ENCODE data around the gene IL17RE. TPM values are rescaled to one million over a fixed set of nuclear protein-coding genes. Genes with fewer than 3 reads are reported as not detected.
"Not testable (repeated sequence)": the region's sequence is repeated elsewhere in the genome, so short reads cannot be mapped to it uniquely, and the experiment has no call there.

Gene IL17RE
- total and polyA plus RNA-seq, 5 donors: 1.0 to 2.2 (median 1.2) TPM

DNA sequence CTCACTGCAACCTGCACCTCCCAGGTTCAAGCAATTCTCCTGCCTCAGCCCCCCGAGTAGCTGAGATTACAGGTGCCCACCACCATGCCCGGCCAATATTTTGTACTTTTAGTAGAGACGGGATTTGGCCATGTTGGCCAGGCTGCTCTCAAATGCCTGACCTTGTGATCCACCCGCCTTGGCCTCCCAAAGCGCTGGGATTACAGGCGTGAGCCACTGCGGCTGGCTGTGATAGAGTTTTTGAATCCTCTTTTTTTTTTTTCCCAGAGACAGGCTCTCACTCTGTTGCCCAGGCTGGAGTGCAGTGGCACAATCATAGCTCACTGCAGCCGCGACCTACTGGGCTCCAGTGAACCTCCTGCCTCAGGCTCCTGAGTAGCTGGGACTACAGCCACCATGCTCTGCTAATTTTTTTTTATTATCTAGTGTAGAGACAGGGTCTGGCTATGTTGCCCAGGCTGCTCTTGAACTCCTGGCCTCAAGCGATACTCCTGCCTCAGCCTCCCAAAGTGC, 37.5 kb upstream of the IL17RE start:
- H3K27me3 ChIP-seq (ENCODE audit: control insufficient read depth, insufficient read depth); DNase-seq; H3K9me3 ChIP-seq (ENCODE audit: control insufficient read depth, low read length); H3K4me3 ChIP-seq (ENCODE audit: low read length); ATAC-seq; H3K4me1 ChIP-seq (ENCODE audit: control insufficient read depth, insufficient read depth, low read length); H3K27ac ChIP-seq (ENCODE audit: low read length); intact Hi-C loops (cut with DNase I): not testable (repeated sequence)
- WGBS: 78% methylated on average over 10 of the region's 10 CpGs

DNA sequence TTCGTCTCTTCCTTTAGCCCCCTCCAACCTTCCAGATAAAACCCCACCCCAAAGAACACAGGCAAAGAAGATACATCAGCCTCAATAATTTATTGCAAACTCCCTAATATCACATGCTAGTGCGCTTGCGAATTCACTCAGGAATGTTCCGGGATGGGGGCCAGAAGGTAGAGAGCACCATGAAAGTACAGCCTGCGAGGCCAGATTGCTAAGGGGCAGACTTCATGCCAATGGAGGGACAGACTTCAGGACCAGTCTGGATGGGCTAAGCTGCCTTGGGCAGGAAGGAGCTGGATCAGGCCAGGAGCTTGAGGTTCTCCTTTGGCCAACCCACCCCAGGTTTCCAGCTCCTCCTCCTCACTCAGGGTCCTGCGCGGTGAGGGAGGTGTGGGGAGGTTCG, 36.0 kb upstream of the IL17RE start:
- 88% methylated on average over 8 of the region's 8 CpGs for WGBS
- DNase-seq (peak in 1 of 3 donors; percentile 54), ATAC-seq (no peak)
- H3K4me1 ChIP-seq (ENCODE audit: control insufficient read depth, insufficient read depth, low read length): no peaks in the 10 kb centered on the region
- H3K9me3 ChIP-seq (ENCODE audit: control insufficient read depth, low read length): no peaks in the 10 kb centered on the region
- no peak overlapping the region for H3K4me3 ChIP-seq (ENCODE audit: low read length)
- intact Hi-C loops (cut with DNase I): no loop called here
- no peak overlapping the region for H3K27ac ChIP-seq (ENCODE audit: low read length)
- H3K27me3 ChIP-seq (ENCODE audit: control insufficient read depth, insufficient read depth): no peaks in the 10 kb centered on the region

DNA sequence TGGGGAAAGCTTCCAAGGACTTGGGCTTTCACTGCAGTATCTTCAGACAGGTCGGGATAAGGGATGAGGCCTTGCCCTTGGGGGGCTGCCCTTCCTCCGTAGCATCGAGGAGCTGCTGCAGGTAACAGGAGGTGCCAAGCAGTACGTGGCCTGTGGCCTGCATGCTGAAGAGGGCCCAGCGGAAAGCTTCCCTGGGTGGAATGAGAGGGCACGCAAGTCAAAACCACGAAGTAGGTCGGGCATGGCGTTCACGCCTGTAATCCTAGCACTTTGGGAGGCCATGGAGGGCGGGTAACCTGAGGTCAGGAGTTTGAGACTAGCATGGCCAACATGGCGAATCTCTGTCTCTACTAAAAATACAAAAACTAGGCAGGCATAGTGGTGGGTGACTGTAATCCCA, 35.5 kb upstream of the IL17RE start:
- no peak for DNase-seq
- Histone ChIP-seq H3K4me1 (ENCODE audit: control insufficient read depth, insufficient read depth, low read length) (no peaks in the 10 kb centered on the region), H3K9me3 (ENCODE audit: control insufficient read depth, low read length) (no peaks in the 10 kb centered on the region), H3K27me3 (ENCODE audit: control insufficient read depth, insufficient read depth) (no peaks in the 10 kb centered on the region), H3K27ac (ENCODE audit: low read length) (no peak overlapping the region), H3K4me3 (ENCODE audit: low read length) (no peak overlapping the region)
- ATAC-seq: no peak
- whole genome bisulfite sequencing: 89% methylated on average over 12 of the region's 12 CpGs
- intact Hi-C loops (cut with DNase I): no loop called here

DNA sequence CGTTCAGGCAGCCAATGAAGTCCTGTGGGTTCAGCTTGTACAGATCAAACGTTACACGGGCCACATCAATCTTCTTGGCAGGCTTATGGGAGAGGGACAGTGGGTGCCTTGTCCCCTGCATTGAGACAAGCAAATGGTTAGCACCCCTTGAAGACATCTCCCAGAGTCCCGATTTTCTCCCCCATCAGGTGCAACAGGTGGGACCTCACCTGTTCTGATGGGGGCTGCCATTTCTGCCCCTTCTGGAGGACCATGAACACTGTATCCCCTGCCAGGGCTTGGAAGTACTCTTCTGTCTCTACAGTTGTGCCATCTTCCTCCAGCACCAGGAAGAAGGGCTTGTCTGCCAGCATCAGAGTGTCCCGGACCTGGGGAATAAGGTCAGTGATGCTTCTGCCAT, 32.7 kb upstream of the IL17RE start:
- WGBS: 74% methylated on average over 5 of the region's 5 CpGs
- no peaks in the 10 kb centered on the region for H3K4me1 ChIP-seq (ENCODE audit: control insufficient read depth, insufficient read depth, low read length)
- intact Hi-C loops (cut with DNase I): no loop called here
- DNase-seq (no peak), ATAC-seq (no peak)
- no peaks in the 10 kb centered on the region for H3K27me3 ChIP-seq (ENCODE audit: control insufficient read depth, insufficient read depth)
- no peak overlapping the region for H3K27ac ChIP-seq (ENCODE audit: low read length)
- H3K4me3 ChIP-seq (ENCODE audit: low read length): no peak overlapping the region
- no peaks in the 10 kb centered on the region for H3K9me3 ChIP-seq (ENCODE audit: control insufficient read depth, low read length)

- Histone ChIP-seq H3K27ac (ENCODE audit: low read length) (no peak overlapping the region), H3K27me3 (ENCODE audit: control insufficient read depth, insufficient read depth) (no peaks in the 10 kb centered on the region), H3K9me3 (ENCODE audit: control insufficient read depth, low read length) (no peaks in the 10 kb centered on the region), H3K4me1 (ENCODE audit: control insufficient read depth, insufficient read depth, low read length) (no peaks in the 10 kb centered on the region), H3K4me3 (ENCODE audit: low read length) (no peak overlapping the region)
- intact Hi-C loops (cut with DNase I): no loop called here
- DNase-seq (no peak), ATAC-seq (no peak)
- WGBS: 48% methylated on average over 1 of the region's 1 CpG
Measured at GRCh38 chr3:9870978-9871377, 31.7 kb upstream of the IL17RE start.

DNA sequence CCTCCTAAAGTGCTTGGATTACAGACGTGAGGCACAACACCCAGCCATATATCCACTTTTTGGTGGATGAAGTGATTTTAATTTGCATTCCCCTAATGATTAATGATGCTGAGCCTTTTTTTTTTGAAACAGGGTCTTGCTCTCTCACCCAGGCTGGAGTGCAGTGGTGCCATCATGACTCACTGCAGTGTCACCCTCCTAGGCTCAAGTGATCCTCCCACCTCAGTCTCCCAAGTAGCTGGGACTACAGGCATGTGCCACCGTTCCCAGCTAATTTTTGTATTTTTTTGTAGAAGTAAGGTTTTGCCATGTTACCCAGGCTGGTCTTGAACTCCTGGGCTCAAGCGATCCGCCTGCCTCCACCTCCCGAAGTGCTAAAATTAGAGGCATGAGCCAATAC, 30.6 kb upstream of the IL17RE start:
- WGBS: 98% methylated on average over 5 of the region's 5 CpGs
- H3K27ac ChIP-seq (ENCODE audit: low read length): not testable (repeated sequence)

GRCh38 chr3:9875448-9875847, 27.2 kb upstream of the IL17RE start:
- Histone ChIP-seq H3K4me3 (ENCODE audit: low read length) (no peak overlapping the region), H3K4me1 (ENCODE audit: control insufficient read depth, insufficient read depth, low read length) (no peaks in the 10 kb centered on the region), H3K27me3 (ENCODE audit: control insufficient read depth, insufficient read depth) (no peaks in the 10 kb centered on the region), H3K27ac (ENCODE audit: low read length) (no peak overlapping the region), H3K9me3 (ENCODE audit: control insufficient read depth, low read length) (no peaks in the 10 kb centered on the region)
- intact Hi-C loops (cut with DNase I): no loop called here
- DNase-seq (no peak), ATAC-seq (no peak)

More for the DNA sequence above, 30.6 kb upstream of the IL17RE start:
- H3K4me1 ChIP-seq (ENCODE audit: control insufficient read depth, insufficient read depth, low read length); H3K9me3 ChIP-seq (ENCODE audit: control insufficient read depth, low read length); H3K27me3 ChIP-seq (ENCODE audit: control insufficient read depth, insufficient read depth); intact Hi-C loops (cut with DNase I); DNase-seq; H3K4me3 ChIP-seq (ENCODE audit: low read length); ATAC-seq: not testable (repeated sequence)

- H3K4me1 ChIP-seq (ENCODE audit: control insufficient read depth, insufficient read depth, low read length); ATAC-seq; H3K27ac ChIP-seq (ENCODE audit: low read length); H3K27me3 ChIP-seq (ENCODE audit: control insufficient read depth, insufficient read depth); H3K4me3 ChIP-seq (ENCODE audit: low read length); DNase-seq; H3K9me3 ChIP-seq (ENCODE audit: control insufficient read depth, low read length); intact Hi-C loops (cut with DNase I): not testable (repeated sequence)
- 88% methylated on average over 4 of the region's 4 CpGs for WGBS
Measured at GRCh38 chr3:9876255-9876654, 26.4 kb upstream of the IL17RE start.

DNA sequence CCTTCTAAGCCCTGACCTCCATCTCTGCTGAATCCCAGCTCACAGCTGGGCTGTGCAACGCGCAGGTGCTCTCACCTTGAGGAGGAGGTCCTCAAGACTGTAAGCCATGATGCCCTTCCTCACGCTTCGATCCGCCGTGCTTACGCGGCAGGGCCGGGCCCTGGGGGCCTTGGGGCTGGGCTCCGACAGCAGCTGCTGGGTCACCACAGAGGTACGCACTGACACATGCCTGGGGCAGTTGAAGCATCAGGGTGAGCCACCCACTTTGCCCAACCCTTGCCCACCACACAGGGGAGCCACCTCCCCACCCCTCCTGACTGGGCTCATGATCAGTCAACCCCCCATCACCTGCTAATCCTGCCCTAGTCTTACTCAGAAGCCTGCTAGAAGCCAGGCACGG, 25.7 kb upstream of the IL17RE start:
- WGBS: 86% methylated on average over 12 of the region's 12 CpGs
- Histone ChIP-seq H3K27ac (ENCODE audit: low read length) (no peak overlapping the region), H3K9me3 (ENCODE audit: control insufficient read depth, low read length) (no peaks in the 10 kb centered on the region), H3K4me1 (ENCODE audit: control insufficient read depth, insufficient read depth, low read length) (no peaks in the 10 kb centered on the region), H3K27me3 (ENCODE audit: control insufficient read depth, insufficient read depth) (no peaks in the 10 kb centered on the region), H3K4me3 (ENCODE audit: low read length) (no peak overlapping the region)
- DNase-seq (no peak), ATAC-seq (peak in 1 of 2 donors; percentile 11)
- intact Hi-C loops (cut with DNase I): no loop called here

DNA sequence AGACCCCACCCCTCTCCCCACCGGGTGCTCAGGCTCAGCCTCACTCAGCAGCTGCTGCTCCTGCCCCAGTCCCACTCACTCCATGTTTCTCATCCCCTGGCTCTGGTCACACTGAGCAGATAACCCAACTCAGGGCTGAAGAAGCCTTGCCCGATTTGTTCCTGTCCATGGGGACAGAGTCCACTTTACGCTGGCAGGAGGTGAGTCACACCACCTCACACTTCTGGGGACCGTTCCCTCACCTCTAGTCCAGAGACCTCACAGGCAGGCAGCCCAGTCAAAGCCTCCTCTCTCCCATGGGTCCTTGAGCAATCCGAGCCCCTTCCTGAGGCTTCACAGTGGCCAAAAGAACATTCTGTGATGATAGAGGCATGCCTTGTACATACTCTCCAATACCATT, 23.9 kb upstream of the IL17RE start:
- no peak for ATAC-seq
- no peaks in the 10 kb centered on the region for H3K9me3 ChIP-seq (ENCODE audit: control insufficient read depth, low read length)
- intact Hi-C loops (cut with DNase I): no loop called here
- no peak for DNase-seq
- no peaks in the 10 kb centered on the region for H3K27me3 ChIP-seq (ENCODE audit: control insufficient read depth, insufficient read depth)
- 69% methylated on average over 5 of the region's 5 CpGs for WGBS
- no peak overlapping the region for H3K27ac ChIP-seq (ENCODE audit: low read length)
- no peaks in the 10 kb centered on the region for H3K4me1 ChIP-seq (ENCODE audit: control insufficient read depth, insufficient read depth, low read length)
- no peak overlapping the region for H3K4me3 ChIP-seq (ENCODE audit: low read length)

- intact Hi-C loops (cut with DNase I): no loop called here
- DNase-seq (no peak), ATAC-seq (no peak)
- Histone ChIP-seq H3K9me3 (ENCODE audit: control insufficient read depth, low read length) (no peaks in the 10 kb centered on the region), H3K27me3 (ENCODE audit: control insufficient read depth, insufficient read depth) (no peaks in the 10 kb centered on the region), H3K4me1 (ENCODE audit: control insufficient read depth, insufficient read depth, low read length) (no peaks in the 10 kb centered on the region), H3K4me3 (ENCODE audit: low read length) (no peak within 1 kb of the TSS), H3K27ac (ENCODE audit: low read length) (no peak within 1 kb of the TSS)
- 85% methylated on average over 7 of the region's 7 CpGs for WGBS
Measured at GRCh38 chr3:9879830-9880549, 22.7 kb upstream of the IL17RE start, which contains the start of gene CIDEC. TSS of gene CIDEC (minus strand) at chr3:9880253. CDS start at chr3:9878486, 1,767 bp downstream.
